ENCODE measurements around the gene ZNF420.

Gene ZNF420

DNA sequence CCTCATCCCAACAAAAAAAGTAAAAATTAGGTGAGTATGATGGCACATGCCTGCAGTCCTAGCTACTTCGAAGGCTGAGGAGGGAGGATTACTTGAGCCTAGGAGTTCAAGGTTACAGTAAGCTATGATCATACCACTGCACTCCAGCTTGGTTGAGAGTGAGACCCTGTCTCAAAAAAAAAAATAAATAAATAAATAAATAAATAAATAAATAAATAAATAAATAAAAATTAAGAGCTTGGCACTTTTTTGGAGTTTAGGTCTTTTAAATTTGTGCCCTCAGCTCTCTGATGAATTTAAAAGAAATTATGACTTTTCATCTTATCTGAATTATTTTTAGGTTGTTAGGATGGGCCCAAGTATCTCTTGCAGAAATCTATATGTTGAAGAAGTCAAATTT, 8.9 kb downstream of the ZNF420 start (continued):
- TF ChIP-seq REST (tag by site-specific recombination; IDR thresholded peaks at IDR 0.05), result peak; percentile 80
- no peak for TF ChIP-seq ZNF423 (tag by site-specific recombination; IDR thresholded peaks at IDR 0.05)
- TF ChIP-seq, protein P1, sequence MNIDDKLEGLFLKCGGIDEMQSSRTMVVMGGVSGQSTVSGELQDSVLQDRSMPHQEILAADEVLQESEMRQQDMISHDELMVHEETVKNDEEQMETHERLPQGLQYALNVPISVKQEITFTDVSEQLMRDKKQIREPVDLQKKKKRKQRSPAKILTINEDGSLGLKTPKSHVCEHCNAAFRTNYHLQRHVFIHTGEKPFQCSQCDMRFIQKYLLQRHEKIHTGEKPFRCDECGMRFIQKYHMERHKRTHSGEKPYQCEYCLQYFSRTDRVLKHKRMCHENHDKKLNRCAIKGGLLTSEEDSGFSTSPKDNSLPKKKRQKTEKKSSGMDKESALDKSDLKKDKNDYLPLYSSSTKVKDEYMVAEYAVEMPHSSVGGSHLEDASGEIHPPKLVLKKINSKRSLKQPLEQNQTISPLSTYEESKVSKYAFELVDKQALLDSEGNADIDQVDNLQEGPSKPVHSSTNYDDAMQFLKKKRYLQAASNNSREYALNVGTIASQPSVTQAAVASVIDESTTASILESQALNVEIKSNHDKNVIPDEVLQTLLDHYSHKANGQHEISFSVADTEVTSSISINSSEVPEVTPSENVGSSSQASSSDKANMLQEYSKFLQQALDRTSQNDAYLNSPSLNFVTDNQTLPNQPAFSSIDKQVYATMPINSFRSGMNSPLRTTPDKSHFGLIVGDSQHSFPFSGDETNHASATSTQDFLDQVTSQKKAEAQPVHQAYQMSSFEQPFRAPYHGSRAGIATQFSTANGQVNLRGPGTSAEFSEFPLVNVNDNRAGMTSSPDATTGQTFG (tag by site-specific recombination; IDR thresholded peaks at IDR 0.05; ENCODE audit: borderline replicate concordance), result no peak
- TF ChIP-seq, protein P2, sequence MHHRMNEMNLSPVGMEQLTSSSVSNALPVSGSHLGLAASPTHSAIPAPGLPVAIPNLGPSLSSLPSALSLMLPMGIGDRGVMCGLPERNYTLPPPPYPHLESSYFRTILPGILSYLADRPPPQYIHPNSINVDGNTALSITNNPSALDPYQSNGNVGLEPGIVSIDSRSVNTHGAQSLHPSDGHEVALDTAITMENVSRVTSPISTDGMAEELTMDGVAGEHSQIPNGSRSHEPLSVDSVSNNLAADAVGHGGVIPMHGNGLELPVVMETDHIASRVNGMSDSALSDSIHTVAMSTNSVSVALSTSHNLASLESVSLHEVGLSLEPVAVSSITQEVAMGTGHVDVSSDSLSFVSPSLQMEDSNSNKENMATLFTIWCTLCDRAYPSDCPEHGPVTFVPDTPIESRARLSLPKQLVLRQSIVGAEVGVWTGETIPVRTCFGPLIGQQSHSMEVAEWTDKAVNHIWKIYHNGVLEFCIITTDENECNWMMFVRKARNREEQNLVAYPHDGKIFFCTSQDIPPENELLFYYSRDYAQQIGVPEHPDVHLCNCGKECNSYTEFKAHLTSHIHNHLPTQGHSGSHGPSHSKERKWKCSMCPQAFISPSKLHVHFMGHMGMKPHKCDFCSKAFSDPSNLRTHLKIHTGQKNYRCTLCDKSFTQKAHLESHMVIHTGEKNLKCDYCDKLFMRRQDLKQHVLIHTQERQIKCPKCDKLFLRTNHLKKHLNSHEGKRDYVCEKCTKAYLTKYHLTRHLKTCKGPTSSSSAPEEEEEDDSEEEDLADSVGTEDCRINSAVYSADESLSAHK (tag by site-specific recombination; IDR thresholded peaks at IDR 0.05), result peak; percentile 15; the same call in 1 of the 2 replicates
- peak; percentile 74 for TF ChIP-seq ZNF433 (tag by site-specific recombination; IDR thresholded peaks at IDR 0.05; ENCODE audit: low read depth)
- TF ChIP-seq, protein P3, sequence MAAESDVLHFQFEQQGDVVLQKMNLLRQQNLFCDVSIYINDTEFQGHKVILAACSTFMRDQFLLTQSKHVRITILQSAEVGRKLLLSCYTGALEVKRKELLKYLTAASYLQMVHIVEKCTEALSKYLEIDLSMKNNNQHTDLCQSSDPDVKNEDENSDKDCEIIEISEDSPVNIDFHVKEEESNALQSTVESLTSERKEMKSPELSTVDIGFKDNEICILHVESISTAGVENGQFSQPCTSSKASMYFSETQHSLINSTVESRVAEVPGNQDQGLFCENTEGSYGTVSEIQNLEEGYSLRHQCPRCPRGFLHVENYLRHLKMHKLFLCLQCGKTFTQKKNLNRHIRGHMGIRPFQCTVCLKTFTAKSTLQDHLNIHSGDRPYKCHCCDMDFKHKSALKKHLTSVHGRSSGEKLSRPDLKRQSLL (tag by site-specific recombination; IDR thresholded peaks at IDR 0.05), result no peak
- TF ChIP-seq ZFP37 (tag by site-specific recombination; IDR thresholded peaks at IDR 0.05), result peak; percentile 92
- TF ChIP-seq ZSCAN30 (tag by site-specific recombination; IDR thresholded peaks at IDR 0.05), result no peak
- TF ChIP-seq ZBTB1 (tag by site-specific recombination; IDR thresholded peaks at IDR 0.05), result peak; percentile 78; the same call in 1 of the 2 replicates
- TF ChIP-seq, protein P4, sequence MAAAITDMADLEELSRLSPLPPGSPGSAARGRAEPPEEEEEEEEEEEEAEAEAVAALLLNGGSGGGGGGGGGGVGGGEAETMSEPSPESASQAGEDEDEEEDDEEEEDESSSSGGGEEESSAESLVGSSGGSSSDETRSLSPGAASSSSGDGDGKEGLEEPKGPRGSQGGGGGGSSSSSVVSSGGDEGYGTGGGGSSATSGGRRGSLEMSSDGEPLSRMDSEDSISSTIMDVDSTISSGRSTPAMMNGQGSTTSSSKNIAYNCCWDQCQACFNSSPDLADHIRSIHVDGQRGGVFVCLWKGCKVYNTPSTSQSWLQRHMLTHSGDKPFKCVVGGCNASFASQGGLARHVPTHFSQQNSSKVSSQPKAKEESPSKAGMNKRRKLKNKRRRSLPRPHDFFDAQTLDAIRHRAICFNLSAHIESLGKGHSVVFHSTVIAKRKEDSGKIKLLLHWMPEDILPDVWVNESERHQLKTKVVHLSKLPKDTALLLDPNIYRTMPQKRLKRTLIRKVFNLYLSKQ (tag by site-specific recombination; IDR thresholded peaks at IDR 0.05; ENCODE audit: borderline replicate concordance), result peak; percentile 84; the same call in 1 of the 2 replicates
- TF ChIP-seq ZNF157 (tag by site-specific recombination; IDR thresholded peaks at IDR 0.05), result no peak
- no peak for TF ChIP-seq ZNF10 (tag by site-specific recombination; IDR thresholded peaks at IDR 0.05)
- TF ChIP-seq ZNF202 (tag by site-specific recombination; IDR thresholded peaks at IDR 0.05; ENCODE audit: borderline replicate concordance), result peak; percentile 91; the same call in 1 of the 2 replicates
- no peak for TF ChIP-seq YY2 (tag by site-specific recombination; IDR thresholded peaks at IDR 0.05)
- TF ChIP-seq SP3 (tag by site-specific recombination; IDR thresholded peaks at IDR 0.05), result peak; percentile 29; the same call in 1 of the 2 replicates
- peak; percentile 80 for TF ChIP-seq ZBTB21 (tag by site-specific recombination; IDR thresholded peaks at IDR 0.05)
- TF ChIP-seq ZNF394 (tag by site-specific recombination; IDR thresholded peaks at IDR 0.05; ENCODE audit: borderline replicate concordance), result peak; percentile 96
- TF ChIP-seq ZNF549 (tag by site-specific recombination; IDR thresholded peaks at IDR 0.05), result no peak
- TF ChIP-seq ZNF654 (tag by site-specific recombination; IDR thresholded peaks at IDR 0.05; ENCODE audit: low read depth), result peak; percentile 45
- no peak for TF ChIP-seq ZNF701 (tag by site-specific recombination; IDR thresholded peaks at IDR 0.05)
- TF ChIP-seq ZNF354C (tag by site-specific recombination; IDR thresholded peaks at IDR 0.05; ENCODE audit: borderline replicate concordance, low read depth), result peak; percentile 82; the same call in 1 of the 2 replicates
- TF ChIP-seq ZNF311 (tag by site-specific recombination; IDR thresholded peaks at IDR 0.05; ENCODE audit: borderline replicate concordance), result no peak
- TF ChIP-seq ZNF629 (tag by site-specific recombination; IDR thresholded peaks at IDR 0.05), result peak; percentile 71
- peak; percentile 91 for TF ChIP-seq ZNF510 (tag by site-specific recombination; IDR thresholded peaks at IDR 0.05; ENCODE audit: insufficient replicate concordance)
- TF ChIP-seq ZNF558 (tag by site-specific recombination; IDR thresholded peaks at IDR 0.05), result peak; percentile 92
- TF ChIP-seq, protein P5, sequence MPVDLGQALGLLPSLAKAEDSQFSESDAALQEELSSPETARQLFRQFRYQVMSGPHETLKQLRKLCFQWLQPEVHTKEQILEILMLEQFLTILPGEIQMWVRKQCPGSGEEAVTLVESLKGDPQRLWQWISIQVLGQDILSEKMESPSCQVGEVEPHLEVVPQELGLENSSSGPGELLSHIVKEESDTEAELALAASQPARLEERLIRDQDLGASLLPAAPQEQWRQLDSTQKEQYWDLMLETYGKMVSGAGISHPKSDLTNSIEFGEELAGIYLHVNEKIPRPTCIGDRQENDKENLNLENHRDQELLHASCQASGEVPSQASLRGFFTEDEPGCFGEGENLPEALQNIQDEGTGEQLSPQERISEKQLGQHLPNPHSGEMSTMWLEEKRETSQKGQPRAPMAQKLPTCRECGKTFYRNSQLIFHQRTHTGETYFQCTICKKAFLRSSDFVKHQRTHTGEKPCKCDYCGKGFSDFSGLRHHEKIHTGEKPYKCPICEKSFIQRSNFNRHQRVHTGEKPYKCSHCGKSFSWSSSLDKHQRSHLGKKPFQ (tag by site-specific recombination; IDR thresholded peaks at IDR 0.05), result no peak
- TF ChIP-seq ZNF426 (tag by site-specific recombination; IDR thresholded peaks at IDR 0.05), result peak; percentile 97
- peak; percentile 46; the same call in 1 of the 2 replicates for TF ChIP-seq ZNF223 (tag by site-specific recombination; IDR thresholded peaks at IDR 0.05)
